Tibial nerve (tissue), 4 donors: ENCODE measurements around the gene GNA12.

ENCODE experiments used
- EP300 ChIP-seq, 2 donors: sonication (generic); formaldehyde crosslinking; IDR thresholded peaks; one replicate each; pipeline ENCODE4 v1.6.1; 2017; ENCODE audit warnings: antibody characterized with exemption in 2 of 2, mild to moderate bottlenecking in 1 of 2
- POLR2A ChIP-seq, 2 donors: fragments of 450-650 bp; IDR thresholded peaks; one replicate each; pipeline ENCODE4 v1.6.1; 2017; ENCODE audit warnings: antibody characterized with exemption in 2 of 2, mild to moderate bottlenecking in 2 of 2, moderate library complexity in 2 of 2
- TF ChIP-seq, protein P1 (sequence below), 5 experiments: fragments of 200-600 bp in 3 of 5; fragments of 450-650 bp in 2 of 5; sonication (generic) in 3 of 5; IDR thresholded peaks; one replicate each; pipeline ENCODE4 v1.5.1; 2016 to 2019; ENCODE audit warnings: antibody characterized with exemption in 5 of 5, mild to moderate bottlenecking in 3 of 5, moderate library complexity in 2 of 5

DNA sequence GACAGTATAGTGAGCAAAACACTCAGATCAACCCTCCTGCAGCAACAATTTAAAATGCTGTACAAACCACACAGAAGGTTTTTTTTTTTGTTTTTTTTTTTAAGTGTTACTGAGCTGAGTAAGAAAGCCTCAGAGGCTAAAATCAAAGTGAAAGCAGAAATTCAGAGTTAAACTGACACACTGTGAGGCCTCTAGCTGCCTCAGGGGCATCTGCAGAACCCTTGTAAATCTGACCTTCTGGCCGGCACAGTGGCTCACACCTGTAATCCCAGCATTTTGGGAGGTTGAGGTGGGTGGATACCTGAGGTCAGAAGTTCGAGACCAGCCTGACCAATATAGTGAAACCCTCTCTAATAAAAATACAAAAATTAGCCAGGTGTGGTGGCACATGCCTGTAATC is 7.4 kb upstream of the GNA12 start:
- TF ChIP-seq, protein P1, sequence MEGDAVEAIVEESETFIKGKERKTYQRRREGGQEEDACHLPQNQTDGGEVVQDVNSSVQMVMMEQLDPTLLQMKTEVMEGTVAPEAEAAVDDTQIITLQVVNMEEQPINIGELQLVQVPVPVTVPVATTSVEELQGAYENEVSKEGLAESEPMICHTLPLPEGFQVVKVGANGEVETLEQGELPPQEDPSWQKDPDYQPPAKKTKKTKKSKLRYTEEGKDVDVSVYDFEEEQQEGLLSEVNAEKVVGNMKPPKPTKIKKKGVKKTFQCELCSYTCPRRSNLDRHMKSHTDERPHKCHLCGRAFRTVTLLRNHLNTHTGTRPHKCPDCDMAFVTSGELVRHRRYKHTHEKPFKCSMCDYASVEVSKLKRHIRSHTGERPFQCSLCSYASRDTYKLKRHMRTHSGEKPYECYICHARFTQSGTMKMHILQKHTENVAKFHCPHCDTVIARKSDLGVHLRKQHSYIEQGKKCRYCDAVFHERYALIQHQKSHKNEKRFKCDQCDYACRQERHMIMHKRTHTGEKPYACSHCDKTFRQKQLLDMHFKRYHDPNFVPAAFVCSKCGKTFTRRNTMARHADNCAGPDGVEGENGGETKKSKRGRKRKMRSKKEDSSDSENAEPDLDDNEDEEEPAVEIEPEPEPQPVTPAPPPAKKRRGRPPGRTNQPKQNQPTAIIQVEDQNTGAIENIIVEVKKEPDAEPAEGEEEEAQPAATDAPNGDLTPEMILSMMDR (IDR thresholded peaks at IDR 0.05): no peak
- TF ChIP-seq POLR2A (IDR thresholded peaks at IDR 0.05) (no peak), EP300 (IDR thresholded peaks at IDR 0.05) (no peak)
